Neural cell (in vitro differentiated cells): ENCODE measurements around the gene PRKACA.

Experiments
- CTCF ChIP-seq: fragments of 450-650 bp; IDR thresholded peaks from 2 replicates; pipeline ENCODE4 v1.5.1; 2014; ENCODE audit warnings: antibody characterized with exemption, mild to moderate bottlenecking, moderate library complexity; ENCODE audit not compliant: poor library complexity, severe bottlenecking
- EP300 ChIP-seq: fragments of 450-650 bp; conservative IDR thresholded peaks from 2 replicates; pipeline ENCODE4 v1.6.1; 2014; ENCODE audit warnings: antibody characterized with exemption, mild to moderate bottlenecking, moderate library complexity; ENCODE audit not compliant: poor library complexity, severe bottlenecking
- EZH2 ChIP-seq: fragments of 200-600, 300-800 bp; shearing (Covaris generic), sonication (generic); IDR thresholded peaks from 2 replicates; pipeline ENCODE4 v1.6.1; 2014; ENCODE audit warnings: antibody characterized with exemption, low read length, borderline replicate concordance, mild to moderate bottlenecking; ENCODE audit not compliant: insufficient read depth, poor library complexity, severe bottlenecking
- MXI1 ChIP-seq: fragments of 450-650 bp; conservative IDR thresholded peaks from 2 replicates; pipeline ENCODE4 v1.6.1; 2014; ENCODE audit warnings: antibody characterized with exemption, mild to moderate bottlenecking; ENCODE audit not compliant: poor library complexity, severe bottlenecking
- POLR2AphosphoS5 ChIP-seq: IDR thresholded peaks from 2 replicates; pipeline ENCODE4 v1.6.1; 2012
- RAD21 ChIP-seq: fragments of 450-650 bp; conservative IDR thresholded peaks from 2 replicates; pipeline ENCODE4 v1.6.1; 2014; ENCODE audit warnings: antibody characterized with exemption, mild to moderate bottlenecking, moderate library complexity
- SMC3 ChIP-seq: fragments of 450-650 bp; conservative IDR thresholded peaks from 2 replicates; pipeline ENCODE4 v1.6.1; 2014; ENCODE audit warnings: antibody characterized with exemption, mild to moderate bottlenecking, moderate library complexity; ENCODE audit not compliant: poor library complexity
- TAF1 ChIP-seq: IDR thresholded peaks from 2 replicates; pipeline ENCODE4 v1.6.1; 2012; ENCODE audit warnings: low read depth

DNA sequence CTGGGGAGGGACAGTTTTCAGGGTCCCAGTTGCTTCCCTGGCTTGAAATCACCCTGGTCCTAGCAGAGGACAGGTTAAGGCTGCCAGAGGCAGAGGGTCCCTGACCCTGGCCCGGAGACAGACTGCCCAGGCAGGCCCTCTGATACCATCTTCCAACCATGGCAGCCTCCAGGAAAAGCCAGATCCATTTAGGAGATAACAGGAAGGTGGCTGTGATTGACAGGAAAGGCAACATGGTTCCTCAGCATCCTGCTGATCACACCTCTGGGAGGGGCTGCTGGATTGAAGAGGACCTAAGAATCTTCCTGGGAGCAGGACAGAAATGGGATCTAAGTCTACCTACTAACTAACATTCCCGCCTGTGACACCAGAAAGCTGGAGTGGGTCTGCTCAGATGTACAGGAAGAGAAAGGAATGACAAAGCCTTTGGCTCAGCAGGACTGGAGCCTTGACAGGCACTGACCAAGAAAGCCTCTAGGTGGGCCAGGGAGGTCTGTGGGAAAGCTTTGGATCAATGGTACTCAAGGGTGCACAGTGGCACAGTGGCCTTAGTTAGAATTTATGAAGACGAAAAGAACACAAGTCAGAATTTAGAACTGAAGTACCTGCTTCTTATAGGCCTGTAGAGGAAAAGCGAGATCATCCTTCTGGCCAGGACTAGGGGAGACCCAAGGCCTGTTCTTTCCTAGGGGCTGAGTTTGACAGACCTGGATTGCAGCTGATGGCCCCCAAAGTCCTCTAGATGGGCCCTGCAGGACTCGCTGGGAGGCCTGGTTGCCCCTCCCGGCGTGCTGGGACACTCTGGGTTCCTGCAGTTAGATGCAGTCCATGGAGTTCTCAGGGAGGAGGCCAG lies 2.3 kb upstream of the PRKACA start:
- no peak for TF ChIP-seq CTCF
- no peak for TF ChIP-seq SMC3
- no peak for TF ChIP-seq TAF1
- TF ChIP-seq RAD21, result no peak
- TF ChIP-seq POLR2AphosphoS5, result no peak
- no peak for TF ChIP-seq EZH2
- no peak for TF ChIP-seq MXI1
- TF ChIP-seq EP300, result no peak
